ENCODE measurements around the gene CFAP299. TPM values are rescaled to one million over a fixed set of nuclear protein-coding genes. Genes with fewer than 3 reads are reported as not detected.
"Not testable (repeated sequence)": the region's sequence is repeated elsewhere in the genome, so short reads cannot be mapped to it uniquely, and the experiment has no call there.

Gene CFAP299
- total RNA-seq, 3 donors from 2014 or later, result not detected

GRCh38 chr4:80710748-80711451 is 375.4 kb downstream of the CFAP299 start:
- Mint-ChIP-seq H3K36me3 (ENCODE audit: insufficient read depth) (no peaks in the 10 kb centered on the region), H3K4me3 (no peak overlapping the region), H3K9me3 (no peaks in the 10 kb centered on the region), H3K27me3 (ENCODE audit: low read depth) (no peaks in the 10 kb centered on the region), H3K4me1 (ENCODE audit: low read depth) (peaks cover 24% of the 10 kb centered on the region)
- DNase-seq (no peak), ATAC-seq (no peak)

- no peak for DNase-seq
- Mint-ChIP-seq H3K4me1 (ENCODE audit: low read depth) (peaks cover 24% of the 10 kb centered on the region), H3K27me3 (ENCODE audit: low read depth) (no peaks in the 10 kb centered on the region), H3K36me3 (ENCODE audit: insufficient read depth) (no peaks in the 10 kb centered on the region), H3K4me3 (no peak overlapping the region), H3K9me3 (no peaks in the 10 kb centered on the region)
- no peak for ATAC-seq
These were observed 376.4 kb downstream of the CFAP299 start for GRCh38 chr4:80711956-80712355.

GRCh38 chr4:80713409-80713808 is 377.9 kb downstream of the CFAP299 start:
- no peak for ATAC-seq
- Mint-ChIP-seq H3K4me3 (no peak overlapping the region), H3K36me3 (ENCODE audit: insufficient read depth) (no peaks in the 10 kb centered on the region), H3K27me3 (ENCODE audit: low read depth) (no peaks in the 10 kb centered on the region), H3K4me1 (ENCODE audit: low read depth) (peaks cover 22% of the 10 kb centered on the region), H3K9me3 (peaks cover 6% of the 10 kb centered on the region)
- no peak for DNase-seq

- H3K36me3 Mint-ChIP-seq (ENCODE audit: insufficient read depth), result no peaks in the 10 kb centered on the region
- DNase-seq (no peak), ATAC-seq (no peak)
- no peaks in the 10 kb centered on the region for H3K27me3 Mint-ChIP-seq (ENCODE audit: low read depth)
- H3K9me3 Mint-ChIP-seq, result peaks cover 29% of the 10 kb centered on the region
- H3K4me1 Mint-ChIP-seq (ENCODE audit: low read depth), result peaks cover 8% of the 10 kb centered on the region
- H3K4me3 Mint-ChIP-seq, result no peak overlapping the region
These were observed 381.7 kb downstream of the CFAP299 start for GRCh38 chr4:80717204-80717603.

- DNase-seq, result no peak
- no peak for ATAC-seq
- Mint-ChIP-seq H3K4me1 (ENCODE audit: low read depth) (no peaks in the 10 kb centered on the region), H3K4me3 (no peak overlapping the region), H3K9me3 (peaks cover 4% of the 10 kb centered on the region), H3K27me3 (ENCODE audit: low read depth) (no peaks in the 10 kb centered on the region), H3K36me3 (ENCODE audit: insufficient read depth) (no peaks in the 10 kb centered on the region)
These were observed 390.9 kb downstream of the CFAP299 start for GRCh38 chr4:80726471-80726870.

GRCh38 chr4:80730158-80730557 is 394.6 kb downstream of the CFAP299 start:
- Mint-ChIP-seq H3K36me3 (ENCODE audit: insufficient read depth) (no peaks in the 10 kb centered on the region), H3K27me3 (ENCODE audit: low read depth) (no peaks in the 10 kb centered on the region), H3K4me1 (ENCODE audit: low read depth) (no peaks in the 10 kb centered on the region), H3K9me3 (peaks cover 3% of the 10 kb centered on the region), H3K4me3 (no peak overlapping the region)
- DNase-seq (no peak), ATAC-seq (no peak)

GRCh38 chr4:80731436-80731835 is 395.9 kb downstream of the CFAP299 start:
- peaks cover 3% of the 10 kb centered on the region for H3K9me3 Mint-ChIP-seq
- ATAC-seq, result no peak
- no peak for DNase-seq
- H3K4me1 Mint-ChIP-seq (ENCODE audit: low read depth), result no peaks in the 10 kb centered on the region
- no peak overlapping the region for H3K4me3 Mint-ChIP-seq
- H3K27me3 Mint-ChIP-seq (ENCODE audit: low read depth), result no peaks in the 10 kb centered on the region
- H3K36me3 Mint-ChIP-seq (ENCODE audit: insufficient read depth), result no peaks in the 10 kb centered on the region

GRCh38 chr4:80732010-80732409 is 396.5 kb downstream of the CFAP299 start:
- Mint-ChIP-seq H3K9me3 (peaks cover 3% of the 10 kb centered on the region), H3K4me3 (no peak overlapping the region), H3K27me3 (ENCODE audit: low read depth) (no peaks in the 10 kb centered on the region), H3K36me3 (ENCODE audit: insufficient read depth) (no peaks in the 10 kb centered on the region), H3K4me1 (ENCODE audit: low read depth) (no peaks in the 10 kb centered on the region)
- no peak for DNase-seq
- ATAC-seq, result no peak

GRCh38 chr4:80740375-80740774 is 404.8 kb downstream of the CFAP299 start:
- Mint-ChIP-seq H3K27me3 (ENCODE audit: low read depth) (no peaks in the 10 kb centered on the region), H3K4me1 (ENCODE audit: low read depth) (no peaks in the 10 kb centered on the region), H3K4me3 (no peak overlapping the region), H3K36me3 (ENCODE audit: insufficient read depth) (peaks cover 2% of the 10 kb centered on the region), H3K9me3 (peaks cover 25% of the 10 kb centered on the region)
- DNase-seq (no peak), ATAC-seq (no peak)

GRCh38 chr4:80749558-80749957 is 414.0 kb downstream of the CFAP299 start:
- H3K36me3 Mint-ChIP-seq (ENCODE audit: insufficient read depth); H3K4me3 Mint-ChIP-seq; DNase-seq; H3K4me1 Mint-ChIP-seq (ENCODE audit: low read depth); ATAC-seq; H3K27me3 Mint-ChIP-seq (ENCODE audit: low read depth); H3K9me3 Mint-ChIP-seq: not testable (repeated sequence)

GRCh38 chr4:80751200-80751599 is 415.7 kb downstream of the CFAP299 start:
- Mint-ChIP-seq H3K36me3 (ENCODE audit: insufficient read depth) (no peaks in the 10 kb centered on the region), H3K27me3 (ENCODE audit: low read depth) (no peaks in the 10 kb centered on the region), H3K9me3 (no peaks in the 10 kb centered on the region), H3K4me1 (ENCODE audit: low read depth) (no peaks in the 10 kb centered on the region), H3K4me3 (no peak overlapping the region)
- ATAC-seq, result no peak
- DNase-seq, result no peak

- DNase-seq (no peak), ATAC-seq (no peak)
- no peaks in the 10 kb centered on the region for H3K4me1 Mint-ChIP-seq (ENCODE audit: low read depth)
- H3K4me3 Mint-ChIP-seq, result no peak overlapping the region
- H3K9me3 Mint-ChIP-seq, result no peaks in the 10 kb centered on the region
- no peaks in the 10 kb centered on the region for H3K27me3 Mint-ChIP-seq (ENCODE audit: low read depth)
- no peaks in the 10 kb centered on the region for H3K36me3 Mint-ChIP-seq (ENCODE audit: insufficient read depth)
These were observed 432.4 kb downstream of the CFAP299 start for GRCh38 chr4:80767944-80768343.

GRCh38 chr4:80776168-80776567 is 440.6 kb downstream of the CFAP299 start:
- no peaks in the 10 kb centered on the region for H3K9me3 Mint-ChIP-seq
- H3K27me3 Mint-ChIP-seq (ENCODE audit: low read depth), result no peaks in the 10 kb centered on the region
- DNase-seq (no peak), ATAC-seq (no peak)
- H3K4me1 Mint-ChIP-seq (ENCODE audit: low read depth), result no peaks in the 10 kb centered on the region
- H3K4me3 Mint-ChIP-seq, result no peak overlapping the region
- no peaks in the 10 kb centered on the region for H3K36me3 Mint-ChIP-seq (ENCODE audit: insufficient read depth)

GRCh38 chr4:80781431-80781830 is 445.9 kb downstream of the CFAP299 start:
- no peaks in the 10 kb centered on the region for H3K4me1 Mint-ChIP-seq (ENCODE audit: low read depth)
- ATAC-seq, result no peak
- DNase-seq, result no peak
- H3K27me3 Mint-ChIP-seq (ENCODE audit: low read depth), result no peaks in the 10 kb centered on the region
- no peaks in the 10 kb centered on the region for H3K9me3 Mint-ChIP-seq
- no peaks in the 10 kb centered on the region for H3K36me3 Mint-ChIP-seq (ENCODE audit: insufficient read depth)
- H3K4me3 Mint-ChIP-seq, result no peak overlapping the region

GRCh38 chr4:80787306-80787705 is 451.8 kb downstream of the CFAP299 start:
- no peaks in the 10 kb centered on the region for H3K27me3 Mint-ChIP-seq (ENCODE audit: low read depth)

More at GRCh38 chr4:80787306-80787705, 451.8 kb downstream of the CFAP299 start:
- Mint-ChIP-seq H3K4me3 (no peak overlapping the region), H3K36me3 (ENCODE audit: insufficient read depth) (no peaks in the 10 kb centered on the region), H3K9me3 (no peaks in the 10 kb centered on the region), H3K4me1 (ENCODE audit: low read depth) (peaks cover 8% of the 10 kb centered on the region)
- ATAC-seq (no peak), DNase-seq (no peak)

Measured in activated T-cell treated with anti-CD3 and anti-CD28 coated beads, Interleukin-2, amount 50 U/mL, for 4 hours (primary cell).